ENCODE results near the gene SGIP1. TPM values are rescaled to one million over a fixed set of nuclear protein-coding genes. Genes with fewer than 3 reads are reported as not detected.
"Not testable (repeated sequence)": the region's sequence is repeated elsewhere in the genome, so short reads cannot be mapped to it uniquely, and the experiment has no call there.

The SGIP1 gene
- total and polyA plus RNA-seq, 2 donors = 0.57 to 2.9 TPM

GRCh38 chr1:66795839-66796238, 261.9 kb downstream of the SGIP1 start:
- H3K4me1 ChIP-seq (ENCODE audit: control insufficient read depth in 2 of 2, insufficient read depth in 2 of 2, low read length in 2 of 2); H3K4me3 ChIP-seq (ENCODE audit: low read length in 2 of 2); H3K27me3 ChIP-seq (ENCODE audit: control insufficient read depth in 2 of 2, insufficient read depth in 1 of 2, low read length in 1 of 2); H3K9me3 ChIP-seq (ENCODE audit: control insufficient read depth in 2 of 2, insufficient read depth in 1 of 2, low read length in 1 of 2); DNase-seq (ENCODE audit: low read depth in 6 of 9, low spot score in 9 of 9); H3K36me3 ChIP-seq (ENCODE audit: control insufficient read depth in 2 of 2, insufficient read depth in 2 of 2, low read length in 1 of 2); H3K27ac ChIP-seq (ENCODE audit: low read depth in 1 of 2, low read length in 1 of 2): not testable (repeated sequence)
- WGBS = 100% methylated on average over 2 of the region's 2 CpGs

Other genes starting within 250 kb of the SGIP1 start
- 0.80 TPM for gene DYNLT5, start 218.3 kb downstream of the SGIP1 start, total RNA-seq
- gene DYNLT5, start 218.3 kb downstream of the SGIP1 start, polyA plus RNA-seq = 1.9 TPM